Activated CD8-positive, alpha-beta T cell treated with anti-CD3 and anti-CD28 coated beads for 36 hours (primary cell): ENCODE results near the gene ALG3. TPM values are rescaled to one million over a fixed set of nuclear protein-coding genes. Genes with fewer than 3 reads are reported as not detected.

Source experiments
- ATAC-seq: fragments of 200-7000 bp; cut with Tn5 transposase; one replicate; pipeline ENCODE4 v1.10.0; 2021; ENCODE audit warnings: mild to moderate bottlenecking, moderate library complexity
- CTCF ChIA-PET: fragments of 350-600 bp; sonication (Branson Sonifier 250); formaldehyde crosslinking; loops from one replicate; lab custom pipeline; 2021; ENCODE audit warnings: antibody characterized with exemption; lab: Charles Lee
- POLR2A ChIA-PET: fragments of 350-600 bp; sonication (Branson Sonifier 250); formaldehyde crosslinking; loops from one replicate; lab custom pipeline; 2021; ENCODE audit warnings: antibody characterized with exemption; lab: Charles Lee
- DNase-seq: peaks from one replicate; pipeline ENCODE4 v3.0.0-alpha.2; 2020
- H3K27ac Mint-ChIP-seq: one replicate; pipeline ENCODE4 v1.8.0; 2021; ENCODE audit warnings: mild to moderate bottlenecking, mixed read lengths
- H3K27me3 Mint-ChIP-seq: one replicate; pipeline ENCODE4 v1.8.0; 2021; ENCODE audit warnings: mixed read lengths
- H3K36me3 Mint-ChIP-seq: one replicate; pipeline ENCODE4 v1.8.0; 2021; ENCODE audit warnings: low read depth, mixed read lengths
- H3K4me1 Mint-ChIP-seq: one replicate; pipeline ENCODE4 v1.8.0; 2021; ENCODE audit warnings: low read depth, mixed read lengths
- H3K4me3 Mint-ChIP-seq: one replicate; pipeline ENCODE4 v1.8.0; 2021; ENCODE audit warnings: mild to moderate bottlenecking, moderate library complexity, mixed read lengths
- H3K9me3 Mint-ChIP-seq: one replicate; pipeline ENCODE4 v1.8.0; 2021; ENCODE audit warnings: mixed read lengths
- CTCF ChIP-seq: fragments of 200-600 bp; IDR thresholded peaks from one replicate; pipeline ENCODE4 v1.8.0; 2022; ENCODE audit warnings: antibody characterized with exemption, mild to moderate bottlenecking
- intact Hi-C: fragments of 100-400 bp; cut with micrococcal nuclease; formaldehyde crosslinking; loops from one replicate; pipeline ENCODE4 v1.10.0; 2022
- total RNA-seq, 2 experiments: library from RNA; stranded (reverse); gene quantifications; one replicate each; pipeline ENCODE4 v1.2.3, GENCODE V29; 2021

ALG3 gene
- total RNA-seq, 2 experiments from 2014 or later = 40.0 to 44.5 TPM

- no peak overlapping the region for H3K27ac Mint-ChIP-seq
Measured at GRCh38 chr3:184283681-184284080, 34.9 kb upstream of the ALG3 start.

GRCh38 chr3:184282941-184283340 is 34.2 kb upstream of the ALG3 start:
- TF ChIP-seq CTCF = no peak
- ChIA-PET CTCF (interaction anchor here (1.0 to 6.6 kb wide), 2 partner anchors 55 to 388 kb away, joined by 3 to 48 read pairs; partner anchors contain the start of gene VWA5B2), POLR2A (no interaction called here)
- no peak overlapping the region for H3K4me3 Mint-ChIP-seq
- H3K27ac Mint-ChIP-seq = no peak overlapping the region
- no peak for ATAC-seq
- no peaks in the 10 kb centered on the region for H3K4me1 Mint-ChIP-seq
- intact Hi-C loops = loop anchor here (10.0 kb wide), 1 partner anchor 388 kb away; no protein-coding TSS in a partner anchor
- DNase-seq = no peak
- no peaks in the 10 kb centered on the region for H3K9me3 Mint-ChIP-seq
- H3K36me3 Mint-ChIP-seq = no peaks in the 10 kb centered on the region
- H3K27me3 Mint-ChIP-seq = peaks cover 10% of the 10 kb centered on the region

More at GRCh38 chr3:184283681-184284080, 34.9 kb upstream of the ALG3 start:
- peaks cover 8% of the 10 kb centered on the region for H3K27me3 Mint-ChIP-seq
- ChIA-PET POLR2A (no interaction called here), CTCF (interaction anchor here (0.7 to 6.6 kb wide), 3 partner anchors 38 to 388 kb away, joined by 3 to 48 read pairs (median 9); partner anchors contain the start of gene VWA5B2)
- no peaks in the 10 kb centered on the region for H3K4me1 Mint-ChIP-seq
- DNase-seq (no peak), ATAC-seq (no peak)
- intact Hi-C loops = loop anchor here (10.0 kb wide), 1 partner anchor 389 kb away; no protein-coding TSS in a partner anchor
- H3K9me3 Mint-ChIP-seq = no peaks in the 10 kb centered on the region
- no peak overlapping the region for H3K4me3 Mint-ChIP-seq
- H3K36me3 Mint-ChIP-seq = no peaks in the 10 kb centered on the region
- no peak for TF ChIP-seq CTCF

- Mint-ChIP-seq H3K9me3 (no peaks in the 10 kb centered on the region), H3K4me3 (no peak overlapping the region), H3K36me3 (no peaks in the 10 kb centered on the region), H3K27ac (no peak overlapping the region), H3K27me3 (peaks cover 27% of the 10 kb centered on the region), H3K4me1 (peaks cover 5% of the 10 kb centered on the region)
- DNase-seq (no peak), ATAC-seq (no peak)
- TF ChIP-seq CTCF = no peak
- CTCF ChIA-PET = interaction anchor here (1.4 kb wide), 1 partner anchor 12 kb away, joined by 3 read pairs; no protein-coding TSS in a partner anchor
- POLR2A ChIA-PET = no interaction called here
- intact Hi-C loops = no loop called here
Measured at GRCh38 chr3:184277366-184277765, 28.6 kb upstream of the ALG3 start.

- ChIA-PET POLR2A (no interaction called here), CTCF (interaction anchor here (1.4 kb wide), 1 partner anchor 13 kb away, joined by 3 read pairs; no protein-coding TSS in a partner anchor)
- no peak for TF ChIP-seq CTCF
- Mint-ChIP-seq H3K4me3 (no peak within 1 kb of the TSS), H3K4me1 (peaks cover 5% of the 10 kb centered on the region), H3K9me3 (no peaks in the 10 kb centered on the region), H3K27ac (no peak within 1 kb of the TSS), H3K27me3 (peaks cover 30% of the 10 kb centered on the region), H3K36me3 (no peaks in the 10 kb centered on the region)
- intact Hi-C loops = no loop called here
- ATAC-seq (no peak), DNase-seq (no peak)
Measured at GRCh38 chr3:184275961-184276910, 27.5 kb upstream of the ALG3 start, which contains the start of gene ECE2. Gene ECE2, plus strand, starts transcription at chr3:184276022. Its CDS starts 132 bp downstream, at chr3:184276154.

GRCh38 chr3:184275381-184275701 is 26.6 kb upstream of the ALG3 start:
- Mint-ChIP-seq H3K36me3 (no peaks in the 10 kb centered on the region), H3K9me3 (no peaks in the 10 kb centered on the region), H3K27ac (no peak overlapping the region), H3K27me3 (peaks cover 30% of the 10 kb centered on the region), H3K4me1 (peaks cover 5% of the 10 kb centered on the region), H3K4me3 (no peak overlapping the region)
- TF ChIP-seq CTCF = no peak
- no peak for ATAC-seq
- DNase-seq = no peak
- ChIA-PET CTCF (no interaction called here), POLR2A (no interaction called here)
- intact Hi-C loops = no loop called here
